Heart left ventricle (tissue), 13 donors: Measurements from ENCODE around the gene EPHA6.

Experiments used
- CTCF ChIP-seq, 12 donors: fragments of 200-600 bp; sonication (generic) in 4 of 12; IDR thresholded peaks; one replicate each; pipeline versions ENCODE4 v1.5.0 to v1.8.0; 2018 to 2022; ENCODE audit warnings: antibody characterized with exemption in 12 of 12, mild to moderate bottlenecking in 5 of 12
- POLR2A ChIP-seq, 2 donors: fragments of 450-650 bp; IDR thresholded peaks; one replicate each; pipeline ENCODE4 v1.6.1; 2017; ENCODE audit warnings: antibody characterized with exemption in 2 of 2, mild to moderate bottlenecking in 2 of 2, moderate library complexity in 2 of 2
- donor health status: ischemic (EF 13 %, LVEDD 7.1; RV severe dilation, severe dysfunction).
- donor health status: DM: no; HTN: yes; CAD: no.
- donor health status: DM: no; HTN: no; CAD: no.
- donor health status: ischemic (EF 25% LVEDD 6.9; RV normal size, moderate dysfunction).
- donor health status: ischemic (EF 25% LVEDD 5.7; RV mildly dilated, moderate dysfunction).
- donor health status: ischemic (EF 35%, LVEDD 5.7; RV mildly dilated, moderate dysfunction).
- donor health status: nonischemic (EF 11% LVEDD 7.7; RV severe dilation, severe dysfunction).
- donor health status: DM: yes; HTN: yes; CAD: no.
- donor health status: PGD.
- donor health status: ischemic (EF 29% LVEDD 5.4; RV normal size, mild dysfunction).
- donor health status: nonischemic (EF 23%, LVEDD 6.1; RV moderate dilation, normal function).

GRCh38 chr3:97721446-97721845 is 907.1 kb downstream of the EPHA6 start:
- TF ChIP-seq POLR2A (IDR thresholded peaks at IDR 0.05) = no peak
- TF ChIP-seq CTCF (IDR thresholded peaks at IDR 0.05) = no peak
